Mammary epithelial cell (primary cell): ENCODE results near the gene DFFB.

Source experiments
- EZH2 ChIP-seq: IDR thresholded peaks from 2 replicates; pipeline ENCODE4 v1.6.1; 2012; ENCODE audit warnings: low read length, inconsistent platforms, borderline replicate concordance
- TF ChIP-seq, protein P1 (sequence below), 2 donors: IDR thresholded peaks in 1 of 2; conservative IDR thresholded peaks in 1 of 2; 2 replicates each; pipeline ENCODE4 v1.5.1; 2011 to 2012; ENCODE audit warnings: inconsistent platforms in 2 of 2, low read length in 2 of 2, mild to moderate bottlenecking in 2 of 2, control low read depth in 1 of 2, low read depth in 1 of 2; ENCODE audit not compliant: insufficient read depth in 1 of 2; ENCODE audit errors: extremely low read depth in 1 of 2

DNA sequence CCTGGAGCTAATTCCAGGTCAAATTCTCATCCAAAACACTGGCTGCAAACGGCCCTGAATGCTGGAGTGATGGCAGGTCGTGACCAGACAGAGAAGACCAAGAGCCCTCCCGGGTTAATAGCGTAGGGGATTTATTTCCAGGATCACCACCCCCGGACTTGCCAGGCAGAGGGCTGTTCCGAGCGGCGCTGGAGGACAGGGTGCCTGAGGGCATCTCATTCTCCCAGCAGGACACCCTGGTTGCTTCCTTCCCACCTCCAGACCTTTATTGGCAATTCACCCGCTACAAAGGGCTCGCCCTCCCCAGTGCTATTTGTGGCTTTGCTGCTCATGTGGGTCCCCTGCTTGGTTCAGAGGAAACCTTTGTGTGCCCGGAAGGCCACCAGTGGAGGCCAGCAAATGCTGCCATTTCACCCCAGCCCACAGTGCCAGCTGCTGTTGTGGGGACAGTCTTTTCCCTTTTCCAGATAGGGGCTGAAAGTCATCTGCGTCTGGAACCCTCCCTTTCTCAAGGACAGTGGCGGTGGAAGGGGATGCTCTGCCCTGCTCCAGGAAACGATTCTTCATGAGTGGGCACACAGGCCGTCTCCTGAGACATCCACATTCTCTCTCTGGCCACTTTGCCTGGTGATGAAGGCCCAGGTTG, 61.8 kb downstream of the DFFB start:
- TF ChIP-seq, protein P1, sequence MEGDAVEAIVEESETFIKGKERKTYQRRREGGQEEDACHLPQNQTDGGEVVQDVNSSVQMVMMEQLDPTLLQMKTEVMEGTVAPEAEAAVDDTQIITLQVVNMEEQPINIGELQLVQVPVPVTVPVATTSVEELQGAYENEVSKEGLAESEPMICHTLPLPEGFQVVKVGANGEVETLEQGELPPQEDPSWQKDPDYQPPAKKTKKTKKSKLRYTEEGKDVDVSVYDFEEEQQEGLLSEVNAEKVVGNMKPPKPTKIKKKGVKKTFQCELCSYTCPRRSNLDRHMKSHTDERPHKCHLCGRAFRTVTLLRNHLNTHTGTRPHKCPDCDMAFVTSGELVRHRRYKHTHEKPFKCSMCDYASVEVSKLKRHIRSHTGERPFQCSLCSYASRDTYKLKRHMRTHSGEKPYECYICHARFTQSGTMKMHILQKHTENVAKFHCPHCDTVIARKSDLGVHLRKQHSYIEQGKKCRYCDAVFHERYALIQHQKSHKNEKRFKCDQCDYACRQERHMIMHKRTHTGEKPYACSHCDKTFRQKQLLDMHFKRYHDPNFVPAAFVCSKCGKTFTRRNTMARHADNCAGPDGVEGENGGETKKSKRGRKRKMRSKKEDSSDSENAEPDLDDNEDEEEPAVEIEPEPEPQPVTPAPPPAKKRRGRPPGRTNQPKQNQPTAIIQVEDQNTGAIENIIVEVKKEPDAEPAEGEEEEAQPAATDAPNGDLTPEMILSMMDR (conservative IDR thresholded peaks at IDR 0.05 in 1 of 2, IDR thresholded peaks at IDR 0.05 in 1 of 2; ENCODE audit: extremely low read depth in 1 of 2, insufficient read depth in 1 of 2, low read depth in 1 of 2, low read length in 2 of 2): no peak
- TF ChIP-seq EZH2: no peak
